Fibroblast of skin of right biceps (primary cell): ENCODE measurements around the gene KRTAP10-2.
"Not testable (repeated sequence)": the region's sequence is repeated elsewhere in the genome, so short reads cannot be mapped to it uniquely, and the experiment has no call there.

Source experiments
- DNase-seq: peaks from one replicate; pipeline ENCODE4 v3.0.0-alpha.2; 2013

KRTAP10-2 gene

GRCh38 chr21:44564886-44565598 lies 13.7 kb upstream of the KRTAP10-2 start:
- DNase-seq: no peak

GRCh38 chr21:44564099-44564498 lies 12.8 kb upstream of the KRTAP10-2 start:
- no peak for DNase-seq

GRCh38 chr21:44558695-44559094 lies 7.4 kb upstream of the KRTAP10-2 start, which contains the start of gene KRTAP10-3:
Gene KRTAP10-3, minus strand, starts transcription at chr21:44558795. Its CDS starts 80 bp downstream, at chr21:44558715.
- no peak for DNase-seq

- not testable (repeated sequence) for DNase-seq
These were observed 7.0 kb upstream of the KRTAP10-2 start for GRCh38 chr21:44558329-44558675.

- DNase-seq: no peak
These were observed 6.4 kb upstream of the KRTAP10-2 start for GRCh38 chr21:44557491-44558328.

GRCh38 chr21:44556879-44557278 lies 5.6 kb upstream of the KRTAP10-2 start:
- DNase-seq: no peak

- no peak for DNase-seq
These were observed 4.0 kb upstream of the KRTAP10-2 start for GRCh38 chr21:44555200-44555875.

- DNase-seq: no peak
These were observed 1.4 kb upstream of the KRTAP10-2 start for GRCh38 chr21:44552681-44553080.

- no peak for DNase-seq
These were observed 831 bp upstream of the KRTAP10-2 start for GRCh38 chr21:44552136-44552535.

GRCh38 chr21:44550807-44551206 lies 498 bp downstream of the KRTAP10-2 start:
- DNase-seq: no peak

- DNase-seq: not testable (repeated sequence)
These were observed 1.0 kb downstream of the KRTAP10-2 start for GRCh38 chr21:44550285-44550684.

- DNase-seq: no peak
These were observed 1.6 kb downstream of the KRTAP10-2 start for GRCh38 chr21:44549525-44550211.

GRCh38 chr21:44548922-44549321 lies 2.4 kb downstream of the KRTAP10-2 start:
- no peak for DNase-seq

GRCh38 chr21:44548381-44548780 lies 2.9 kb downstream of the KRTAP10-2 start:
- DNase-seq: no peak

GRCh38 chr21:44547656-44548331 lies 3.5 kb downstream of the KRTAP10-2 start:
- DNase-seq: no peak

- no peak for DNase-seq
These were observed 6.7 kb downstream of the KRTAP10-2 start for GRCh38 chr21:44544566-44544965.

GRCh38 chr21:44542716-44543115 lies 8.6 kb downstream of the KRTAP10-2 start:
- DNase-seq: no peak

- no peak for DNase-seq
These were observed 10.5 kb downstream of the KRTAP10-2 start for GRCh38 chr21:44540741-44541288.

GRCh38 chr21:44539991-44540666 lies 11.2 kb downstream of the KRTAP10-2 start, which contains the start of gene KRTAP10-1:
Gene KRTAP10-1, minus strand, starts transcription at chr21:44540195. Its CDS starts 45 bp downstream, at chr21:44540150.
- DNase-seq: no peak

- DNase-seq: no peak
These were observed 12.3 kb downstream of the KRTAP10-2 start for GRCh38 chr21:44539046-44539445.
